Placental pericyte (primary cell): ENCODE results near the gene CEACAM8. TPM values are rescaled to one million over a fixed set of nuclear protein-coding genes. Genes with fewer than 3 reads are reported as not detected.

Experiments used
- total RNA-seq: library from RNA; depleted of rRNA; stranded (reverse); fragments of >200 nt; gene quantifications from 2 replicates; pipeline ENCODE4 v1.2.3, GENCODE V29; 2012

Gene CEACAM8
- total RNA-seq: not detected in 2 replicates

GRCh38 chr19:42594617-42595489, at the start of gene CEACAM8:
Gene CEACAM8 (minus strand): TSS chr19:42594924. CDS start chr19:42594828, 96 bp downstream.

Other genes starting within 250 kb of the CEACAM8 start
- gene CNFN, start 204.6 kb downstream of the CEACAM8 start, total RNA-seq: not detected in 2 replicates
- gene LIPE, start 167.5 kb downstream of the CEACAM8 start, total RNA-seq: 1.9 and 4.4 TPM in 2 replicates
- gene CXCL17, start 152.0 kb downstream of the CEACAM8 start, total RNA-seq: not detected in 2 replicates
- gene CEACAM1, start 66.4 kb downstream of the CEACAM8 start, total RNA-seq: not detected in 2 replicates
- gene PSG3, start 145.6 kb upstream of the CEACAM8 start, total RNA-seq: not detected in 2 replicates
- gene PSG8, start 170.8 kb upstream of the CEACAM8 start, total RNA-seq: not detected in 2 replicates